K562 (cell line): Measurements from ENCODE around the gene LARP4B. TPM values are rescaled to one million over a fixed set of nuclear protein-coding genes. Genes with fewer than 3 reads are reported as not detected.

ENCODE experiments used
- ATAC-seq: fragments of 200-7000 bp; cut with Tn5 transposase; 3 replicates; pipeline ENCODE4 v1.9.1; 2020; ENCODE audit warnings: moderate library complexity
- BruUV-seq: library from RNA; stranded (reverse); fragments of 400-500 nt; replicated peaks from 2 replicates; lab custom pipeline; 2021; lab: Mats Ljungman, UMichigan
- CTCF ChIA-PET: fragments of 300-600 bp; formaldehyde crosslinking; extraction: SDS; loops from one replicate; lab custom pipeline; 2021; ENCODE audit warnings: low intra/inter-chr PET ratio; lab: Yijun Ruan, JAX
- POLR2A ChIA-PET: fragments of 300-600, 350-650 bp; sonication (Branson Sonifier 250); formaldehyde crosslinking; extraction: SDS; loops from one replicate; lab custom pipeline; 2021; ENCODE audit warnings: antibody characterized with exemption, inconsistent platforms; lab: Yijun Ruan, JAX
- DNase-seq, 4 experiments: peaks; one replicate each; pipeline versions ENCODE4 v3.0.0 to v3.0.0-alpha.2; 2011 to 2018; ENCODE audit warnings: low spot score in 3 of 4, mixed read lengths in 3 of 4; ENCODE audit errors: extremely low read depth in 1 of 4
- FAIRE-seq: peaks from 2 replicates; lab custom pipeline; 2011; peaks lifted over from hg19 to GRCh38; lab: Jason Lieb, UNC
- H2AFZ ChIP-seq: 2 replicates; pipeline ENCODE4 v1.6.0; 2011; ENCODE audit warnings: low read depth, low read length, control low read depth, inconsistent platforms
- H3K27ac ChIP-seq: fragments of 200-600 bp; 3 replicates; pipeline ENCODE4 v1.8.0; 2011; ENCODE audit warnings: low read depth, mild to moderate bottlenecking, control low read depth, inconsistent platforms, low read length, moderate library complexity, mixed read lengths; ENCODE audit errors: extremely low read depth
- H3K27me3 ChIP-seq, 2 experiments: fragments of 300-600 bp in 1 of 2; 2 replicates in 1 of 2; 3 replicates in 1 of 2; pipeline versions ENCODE4 v1.6.0 to v1.8.0; 2011; ENCODE audit warnings: inconsistent platforms in 2 of 2, low read length in 2 of 2, mild to moderate bottlenecking in 1 of 2, mixed read lengths in 1 of 2, moderate library complexity in 1 of 2; ENCODE audit not compliant: control insufficient read depth in 2 of 2, insufficient read depth in 2 of 2
- H3K36me3 ChIP-seq: fragments of 300-600 bp; 3 replicates; pipeline ENCODE4 v1.8.0; 2011; ENCODE audit warnings: mild to moderate bottlenecking, low read length, inconsistent platforms; ENCODE audit not compliant: control insufficient read depth, insufficient read depth
- H3K4me1 ChIP-seq, 2 experiments: fragments of 200-600 bp in 1 of 2; replicated peaks in 1 of 2; 2 replicates in 1 of 2; 3 replicates in 1 of 2; pipeline versions ENCODE4 v1.5.1 to v1.8.0; 2011; ENCODE audit warnings: inconsistent platforms in 2 of 2, low read length in 2 of 2, mild to moderate bottlenecking in 1 of 2, mixed read lengths in 1 of 2, moderate library complexity in 1 of 2; ENCODE audit not compliant: control insufficient read depth in 2 of 2, insufficient read depth in 2 of 2
- H3K4me2 ChIP-seq: 2 replicates; pipeline ENCODE4 v1.6.1; 2011; ENCODE audit warnings: low read length, control low read depth, inconsistent platforms, mixed read lengths; ENCODE audit not compliant: insufficient read depth
- H3K4me3 ChIP-seq: fragments of 200-600 bp; sonication (generic), shearing (Covaris generic); 2 replicates; pipeline ENCODE4 v1.5.1; 2016; ENCODE audit warnings: control low read depth, inconsistent platforms
- H3K79me2 ChIP-seq: fragments of 200-600 bp; 3 replicates; pipeline ENCODE4 v1.8.0; 2011; ENCODE audit warnings: low read length, inconsistent platforms; ENCODE audit not compliant: control insufficient read depth, insufficient read depth
- H3K9ac ChIP-seq, 2 experiments: 2 replicates each; pipeline versions ENCODE4 v1.6.0 to v1.6.1; 2011; ENCODE audit warnings: low read depth in 2 of 2, low read length in 2 of 2, control low read depth in 1 of 2, inconsistent platforms in 1 of 2, mild to moderate bottlenecking in 1 of 2, mixed read lengths in 1 of 2; ENCODE audit not compliant: insufficient read depth in 1 of 2
- H3K9me1 ChIP-seq: one replicate; pipeline ENCODE4 v1.6.0; 2011; ENCODE audit warnings: inconsistent platforms, mild to moderate bottlenecking, low read length, moderate library complexity; ENCODE audit not compliant: control insufficient read depth, insufficient read depth
- H3K9me3 ChIP-seq: replicated peaks from 2 replicates; pipeline ENCODE4 v1.5.1; 2011; ENCODE audit warnings: low read depth, low read length, inconsistent platforms; ENCODE audit not compliant: control insufficient read depth, insufficient read depth
- H4K20me1 ChIP-seq: replicated peaks from 2 replicates; pipeline ENCODE4 v1.6.1; 2011; ENCODE audit warnings: low read length, inconsistent platforms, mixed read lengths; ENCODE audit not compliant: control insufficient read depth, insufficient read depth
- AFF1 ChIP-seq, 2 experiments: fragments of 450-650 bp; IDR thresholded peaks; 2 replicates each; pipeline ENCODE4 v1.6.1; 2018; ENCODE audit warnings: mild to moderate bottlenecking in 2 of 2, low read depth in 1 of 2; ENCODE audit not compliant: partially characterized antibody in 2 of 2
- BHLHE40 ChIP-seq: IDR thresholded peaks from 2 replicates; pipeline ENCODE4 v1.6.1; 2011; ENCODE audit warnings: low read length, improper control_type of control experiment
- CBX1 ChIP-seq: sonication (generic); IDR thresholded peaks from 2 replicates; pipeline ENCODE4 v1.6.1; 2016; ENCODE audit warnings: antibody characterized with exemption, low read depth, mild to moderate bottlenecking
- ESRRA ChIP-seq: fragments of 450-650 bp; IDR thresholded peaks from 2 replicates; pipeline ENCODE4 v1.6.1; 2014; ENCODE audit warnings: low read depth, mild to moderate bottlenecking, moderate library complexity, borderline replicate concordance
- HMGN3 ChIP-seq: IDR thresholded peaks from 2 replicates; pipeline ENCODE4 v1.6.1; 2011; ENCODE audit warnings: borderline replicate concordance, low read depth, mild to moderate bottlenecking, mixed read lengths, low read length; ENCODE audit not compliant: insufficient read length; ENCODE audit errors: extremely low read depth
- POLR2A ChIP-seq: fragments of 450-650 bp; conservative IDR thresholded peaks from 2 replicates; pipeline ENCODE4 v1.6.1; 2016
- POLR2AphosphoS2 ChIP-seq: IDR thresholded peaks from 2 replicates; pipeline ENCODE4 v1.6.1; 2012; ENCODE audit warnings: low read length, improper control_type of control experiment
- POLR2G ChIP-seq: fragments of 200-400 bp; formaldehyde crosslinking; IDR thresholded peaks from 2 replicates; pipeline ENCODE4 v1.6.1; 2017; ENCODE audit warnings: low read depth, mild to moderate bottlenecking, antibody characterized with exemption, low read length, moderate library complexity
- ZNF583 ChIP-seq: fragments of 250-450 bp; sonication (Bioruptor Pico); IDR thresholded peaks from 2 replicates; pipeline ENCODE4 v1.4.0; 2020
- WGBS: fragments of 100-300 bp; shearing (Covaris generic); methylation state at CpG from one replicate; pipeline ENCODE4 v1.1.6; 2016; ENCODE audit warnings: low coverage, mixed read lengths; ENCODE audit not compliant: insufficient coverage; ENCODE audit errors: missing lambda C conversion rate; 5-methylcytosine and 5-hydroxymethylcytosine counted together
- in situ Hi-C: fragments of 300-500 bp; cut with MboI; formaldehyde crosslinking; loops from 4 replicates; pipeline ENCODE4 v1.15.0; 2018; ENCODE audit warnings: inconsistent platforms, mixed read lengths
- intact Hi-C: fragments of 100-400 bp; cut with micrococcal nuclease; formaldehyde crosslinking; loops from 2 replicates; pipeline ENCODE4 v1.14.2; 2022
- polyA plus RNA-seq, 8 experiments: library from polyadenylated mRNA; depleted of rRNA in 4 of 8; stranded (reverse) in 5 of 8; unstranded in 3 of 8; fragments of >200 nt; fragmentation: Nextera tagmentation in 2 of 8; fragmentation: Illumina TruSeq in 1 of 8; extraction: Ambion mirVana in 2 of 8; extraction: Trizol in 1 of 8; gene quantifications; 2 replicates each; pipeline versions ENCODE4 v1.2.1 to v1.2.3, GENCODE V29; 2011 to 2014; ENCODE audit warnings: inconsistent platforms in 1 of 8, missing spikeins in 1 of 8
- total RNA-seq, 7 experiments: library from RNA; depleted of rRNA in 6 of 7; stranded (reverse); fragments of >200 nt in 6 of 7; fragmentation: Illumina TruSeq in 2 of 7; extraction: Trizol in 2 of 7; gene quantifications; 2 replicates each; pipeline versions ENCODE4 v1.2.1 to v1.2.3, GENCODE V29; 2011 to 2021; ENCODE audit warnings: low replicate concordance in 1 of 7

The LARP4B gene
- total and polyA plus RNA-seq, 9 of the 15 experiments (the other 6 are each of a cell fraction or from before 2014, with no cell fraction given) = 11.8 to 130 (median 42.6) TPM

GRCh38 chr10:807163-807957, 124.1 kb downstream of the LARP4B start:
- no peak overlapping the region for H3K4me2 ChIP-seq
- ChIA-PET CTCF (no interaction called here), POLR2A (no interaction called here)
- in situ Hi-C loops (no loop called here), intact Hi-C loops (no loop called here)
- WGBS = 92% methylated on average over 27 of the region's 30 CpGs
- no peak for DNase-seq
- H4K20me1 ChIP-seq = peaks cover 11% of the 10 kb centered on the region
- no peak overlapping the region for H3K4me3 ChIP-seq
- no peaks in the 10 kb centered on the region for H3K9me3 ChIP-seq
- FAIRE-seq = no peak
- H3K9me1 ChIP-seq = no peaks in the 10 kb centered on the region
- peak; percentile 15; the same call in 2 of the 3 replicates for ATAC-seq
- peak overlapping the region in 1 of 2 experiments; percentile 31; a peak in 1 of 4 replicates for H3K9ac ChIP-seq
- peaks cover 59% of the 10 kb centered on the region for H3K36me3 ChIP-seq
- H3K27ac ChIP-seq = no peak overlapping the region
- no peaks in the 10 kb centered on the region for H3K27me3 ChIP-seq
- H2AFZ ChIP-seq = no peak overlapping the region
- TF ChIP-seq HMGN3 = peak; percentile 21
- TF ChIP-seq ESRRA = no peak
- TF ChIP-seq POLR2AphosphoS2 = peak; percentile 44; the same call in 1 of the 2 replicates
- TF ChIP-seq CBX1 = no peak
- peak; percentile 70 for TF ChIP-seq POLR2G
- peak; percentile 30; the same call in 1 of the 2 replicates for TF ChIP-seq POLR2A
- no peak for TF ChIP-seq BHLHE40
- no peak for TF ChIP-seq AFF1 (IDR thresholded peaks at IDR 0.05; ENCODE audit: low read depth in 1 of 2, partially characterized antibody in 2 of 2)
- no peak for TF ChIP-seq ZNF583 (CRISPR knock-in tag)
- BruUV-seq = no TSS peak
- H3K79me2 ChIP-seq = no peaks in the 10 kb centered on the region
- H3K4me1 ChIP-seq = peaks cover 0 to 34% of the 10 kb centered on the region in 2 experiments; a peak in 2 of 5 replicates
